PC-9 (cell line): ENCODE data around the gene SLAIN2. TPM values are rescaled to one million over a fixed set of nuclear protein-coding genes. Genes with fewer than 3 reads are reported as not detected.

Experiments
- BruUV-seq: library from RNA; stranded (reverse); fragments of 400-500 nt; replicated peaks from 2 replicates; lab custom pipeline; 2021; lab: Mats Ljungman, UMichigan
- CTCF ChIA-PET: fragments of 300-600 bp; sonication (Branson Sonifier 250); formaldehyde crosslinking; loops from one replicate; lab custom pipeline; 2022; ENCODE audit warnings: antibody characterized with exemption; lab: Charles Lee
- POLR2A ChIA-PET: fragments of 300-600 bp; sonication (Branson Sonifier 250); formaldehyde crosslinking; loops from one replicate; lab custom pipeline; 2022; ENCODE audit warnings: antibody characterized with exemption; ENCODE audit not compliant: unreplicated experiment; lab: Charles Lee
- DNase-seq, 2 experiments: peaks; one replicate each; pipeline versions ENCODE4 v3.0.0 to v3.0.0-alpha.2; 2015 to 2022; ENCODE audit warnings: mixed read lengths in 1 of 2
- H2AFZ ChIP-seq: fragments of 200-600 bp; sonication (generic); 2 replicates; pipeline ENCODE4 v1.8.1; 2017; ENCODE audit warnings: antibody characterized with exemption
- H3F3A ChIP-seq: fragments of 200-600 bp; sonication (generic); 2 replicates; pipeline ENCODE4 v1.8.1; 2017; ENCODE audit warnings: antibody characterized with exemption, mild to moderate bottlenecking, low read depth; ENCODE audit not compliant: insufficient read depth
- H3K27ac ChIP-seq: fragments of 200-600 bp; sonication (generic); 2 replicates; pipeline ENCODE4 v1.6.1; 2016; ENCODE audit warnings: mixed run types
- H3K27me3 ChIP-seq: fragments of 200-600 bp; sonication (generic); 2 replicates; pipeline ENCODE4 v1.6.1; 2016; ENCODE audit warnings: low read depth, mixed run types; ENCODE audit not compliant: insufficient read depth
- H3K36me3 ChIP-seq: fragments of 200-600 bp; sonication (generic); 2 replicates; pipeline ENCODE4 v1.6.1; 2016; ENCODE audit warnings: low read depth, mixed run types
- H3K4me1 ChIP-seq: fragments of 200-600 bp; sonication (generic); replicated peaks from 2 replicates; pipeline ENCODE4 v1.6.1; 2016; ENCODE audit warnings: mixed run types; ENCODE audit not compliant: insufficient read depth
- H3K4me2 ChIP-seq: fragments of 200-600 bp; sonication (generic); 2 replicates; pipeline ENCODE4 v1.6.1; 2017; ENCODE audit warnings: mixed run types
- H3K4me3 ChIP-seq: fragments of 200-600 bp; sonication (generic); 2 replicates; pipeline ENCODE4 v1.6.1; 2016; ENCODE audit warnings: mixed run types
- H3K79me2 ChIP-seq: fragments of 200-600 bp; sonication (generic); 2 replicates; pipeline ENCODE4 v1.6.1; 2017; ENCODE audit warnings: low read depth, mixed run types
- H3K9me2 ChIP-seq: fragments of 200-600 bp; sonication (generic); 2 replicates; pipeline ENCODE4 v1.8.1; 2017; ENCODE audit warnings: mild to moderate bottlenecking; ENCODE audit not compliant: insufficient read depth
- H3K9me3 ChIP-seq: fragments of 200-600 bp; sonication (generic); 2 replicates; pipeline ENCODE4 v1.8.1; 2016; ENCODE audit warnings: low read depth; ENCODE audit not compliant: insufficient read depth
- H4K20me1 ChIP-seq: fragments of 200-600 bp; sonication (generic); 2 replicates; pipeline ENCODE4 v1.8.1; 2017; ENCODE audit not compliant: insufficient read depth
- EZH2 ChIP-seq: fragments of 200-600 bp; sonication (generic); IDR thresholded peaks from 2 replicates; pipeline ENCODE4 v1.8.0; 2017; ENCODE audit warnings: antibody characterized with exemption, low read depth
- intact Hi-C: fragments of 100-400 bp; cut with micrococcal nuclease; formaldehyde crosslinking; loops from one replicate; pipeline ENCODE4 v1.10.0; 2022; ENCODE audit not compliant: unreplicated experiment
- total RNA-seq: library from RNA; stranded (reverse); gene quantifications from 2 replicates; pipeline ENCODE4 v1.2.3, GENCODE V29; 2021
- TF ChIP-seq, protein P1 (sequence below): fragments of 200-600 bp; sonication (generic); conservative IDR thresholded peaks from 2 replicates; pipeline ENCODE4 v1.6.1; 2017; ENCODE audit warnings: mixed run types, antibody characterized with exemption, mild to moderate bottlenecking, moderate library complexity

The SLAIN2 gene
- total RNA-seq, 1 experiment from 2014 or later: 70.4 TPM

- BruUV-seq: no TSS peak
- intact Hi-C loops: loop anchor here (2.0 to 5.0 kb wide), 2 partner anchors 75 to 213 kb away; partner anchors contain the start of gene TEC
- no peaks in the 10 kb centered on the region for H3K9me2 ChIP-seq
Observed at GRCh38 chr4:48341776-48342605, 662 bp downstream of the SLAIN2 start.

DNA sequence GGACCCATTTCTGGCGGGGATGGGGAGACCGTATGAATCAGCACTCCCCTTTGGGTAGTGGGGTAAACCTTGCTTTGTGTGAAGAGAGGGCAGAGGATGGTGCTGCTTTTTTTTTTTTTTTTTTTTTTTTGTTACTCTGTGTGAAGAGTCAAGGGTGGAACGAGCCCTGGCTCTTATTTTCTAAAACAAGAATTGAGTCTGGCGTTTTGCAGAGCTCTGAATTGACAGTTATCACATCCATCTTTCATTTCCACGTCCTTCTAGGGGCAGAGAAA, 1.2 kb downstream of the SLAIN2 start:
- H3K79me2 ChIP-seq: peaks cover 64% of the 10 kb centered on the region
- no peaks in the 10 kb centered on the region for H3K9me2 ChIP-seq
- H2AFZ ChIP-seq: peak overlapping the region; percentile 93
- peaks cover 7% of the 10 kb centered on the region; the same call in 1 of the 2 replicates for H4K20me1 ChIP-seq
- no peak overlapping the region for H3K27ac ChIP-seq
- H3F3A ChIP-seq: peaks cover 16% of the 10 kb centered on the region; the same call in 1 of the 2 replicates
- POLR2A ChIA-PET: interaction anchor here (0.6 kb wide), 1 partner anchor 33 kb away, joined by 4 read pairs; no protein-coding TSS in a partner anchor
- H3K9me3 ChIP-seq: no peaks in the 10 kb centered on the region
- DNase-seq: no peak
- H3K4me2 ChIP-seq: peak overlapping the region; percentile 96
- no TSS peak for BruUV-seq
- no peaks in the 10 kb centered on the region for H3K27me3 ChIP-seq
- no peaks in the 10 kb centered on the region for H3K36me3 ChIP-seq
- intact Hi-C loops: loop anchor here (5.0 kb wide), 1 partner anchor 75 kb away; the partner anchor contains the start of gene TEC
- TF ChIP-seq EZH2: no peak
- TF ChIP-seq, protein P1, sequence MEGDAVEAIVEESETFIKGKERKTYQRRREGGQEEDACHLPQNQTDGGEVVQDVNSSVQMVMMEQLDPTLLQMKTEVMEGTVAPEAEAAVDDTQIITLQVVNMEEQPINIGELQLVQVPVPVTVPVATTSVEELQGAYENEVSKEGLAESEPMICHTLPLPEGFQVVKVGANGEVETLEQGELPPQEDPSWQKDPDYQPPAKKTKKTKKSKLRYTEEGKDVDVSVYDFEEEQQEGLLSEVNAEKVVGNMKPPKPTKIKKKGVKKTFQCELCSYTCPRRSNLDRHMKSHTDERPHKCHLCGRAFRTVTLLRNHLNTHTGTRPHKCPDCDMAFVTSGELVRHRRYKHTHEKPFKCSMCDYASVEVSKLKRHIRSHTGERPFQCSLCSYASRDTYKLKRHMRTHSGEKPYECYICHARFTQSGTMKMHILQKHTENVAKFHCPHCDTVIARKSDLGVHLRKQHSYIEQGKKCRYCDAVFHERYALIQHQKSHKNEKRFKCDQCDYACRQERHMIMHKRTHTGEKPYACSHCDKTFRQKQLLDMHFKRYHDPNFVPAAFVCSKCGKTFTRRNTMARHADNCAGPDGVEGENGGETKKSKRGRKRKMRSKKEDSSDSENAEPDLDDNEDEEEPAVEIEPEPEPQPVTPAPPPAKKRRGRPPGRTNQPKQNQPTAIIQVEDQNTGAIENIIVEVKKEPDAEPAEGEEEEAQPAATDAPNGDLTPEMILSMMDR: no peak
- peaks cover 53% of the 10 kb centered on the region for H3K4me1 ChIP-seq
- CTCF ChIA-PET: interaction anchor here (0.7 to 0.9 kb wide), 2 partner anchors 33 to 216 kb away, joined by 3 to 12 read pairs; no protein-coding TSS in a partner anchor
- H3K4me3 ChIP-seq: peak overlapping the region; percentile 90

More at GRCh38 chr4:48341776-48342605, 662 bp downstream of the SLAIN2 start:
- H3F3A ChIP-seq: peaks cover 21% of the 10 kb centered on the region
- TF ChIP-seq EZH2: no peak
- TF ChIP-seq, protein P1: 0 out of 2 replicates have a peak, but pooled peaks have one; percentile 22
- no peaks in the 10 kb centered on the region for H3K36me3 ChIP-seq
- H4K20me1 ChIP-seq: peaks cover 7% of the 10 kb centered on the region; the same call in 1 of the 2 replicates
- H3K9me3 ChIP-seq: no peaks in the 10 kb centered on the region
- peak overlapping the region; percentile 96 for H3K4me2 ChIP-seq
- H2AFZ ChIP-seq: peak overlapping the region; percentile 93
- H3K27me3 ChIP-seq: no peaks in the 10 kb centered on the region
- peaks cover 59% of the 10 kb centered on the region for H3K4me1 ChIP-seq
- CTCF ChIA-PET: interaction anchor here (0.6 to 1.1 kb wide), 7 partner anchors 12 to 572 kb away, joined by 3 to 12 read pairs (median 5); no protein-coding TSS in a partner anchor
- peaks cover 59% of the 10 kb centered on the region for H3K79me2 ChIP-seq
- POLR2A ChIA-PET: interaction anchor here (0.6 to 0.7 kb wide), 5 partner anchors 15 to 353 kb away, joined by 3 to 11 read pairs (median 7); no protein-coding TSS in a partner anchor
- DNase-seq: peak in 1 of 2 experiments; percentile 55
- H3K27ac ChIP-seq: peak overlapping the region; percentile 75
- peak overlapping the region; percentile 90 for H3K4me3 ChIP-seq

- ChIA-PET POLR2A (no interaction called here), CTCF (no interaction called here)
- H2AFZ ChIP-seq: no peak overlapping the region
- H3K4me3 ChIP-seq: peak overlapping the region; percentile 90
- no peaks in the 10 kb centered on the region for H3K9me3 ChIP-seq
- H3K79me2 ChIP-seq: peaks cover 69% of the 10 kb centered on the region
- H3K4me1 ChIP-seq: peaks cover 48% of the 10 kb centered on the region
- TF ChIP-seq EZH2: no peak
- TF ChIP-seq, protein P1: no peak
- no peak for DNase-seq
- H3K9me2 ChIP-seq: no peaks in the 10 kb centered on the region
- H3K27ac ChIP-seq: no peak overlapping the region
- H3K36me3 ChIP-seq: no peaks in the 10 kb centered on the region
- intact Hi-C loops: loop anchor here (5.0 kb wide), 1 partner anchor 76 kb away; the partner anchor contains the start of gene TEC
- peak overlapping the region; percentile 96 for H3K4me2 ChIP-seq
- peaks cover 11% of the 10 kb centered on the region; the same call in 1 of the 2 replicates for H3F3A ChIP-seq
- BruUV-seq: no TSS peak
- H4K20me1 ChIP-seq: peaks cover 7% of the 10 kb centered on the region; the same call in 1 of the 2 replicates
- no peaks in the 10 kb centered on the region for H3K27me3 ChIP-seq
Observed at GRCh38 chr4:48343035-48343434, 1.7 kb downstream of the SLAIN2 start.
